Epidermal melanocyte (primary cell): ENCODE measurements around the gene CAMK1.

Source experiments
- DNase-seq: peaks from one replicate; pipeline ENCODE4 v3.0.0; 2011; ENCODE audit warnings: low spot score; ENCODE audit not compliant: insufficient read length

CAMK1 gene

GRCh38 chr3:9793161-9793781 lies 23.5 kb upstream of the CAMK1 start:
- DNase-seq, result no peak

GRCh38 chr3:9792405-9793160 lies 22.8 kb upstream of the CAMK1 start, which contains the start of the genes ARPC4 and TADA3:
Gene ARPC4, plus strand, starts transcription at chr3:9793082. Its CDS starts 40 bp downstream, at chr3:9793122.
Gene TADA3, minus strand, starts transcription at chr3:9792473. Its CDS starts 1,007 bp downstream, at chr3:9791466.
- DNase-seq, result peak; percentile 82

GRCh38 chr3:9791790-9792404 lies 22.1 kb upstream of the CAMK1 start:
- no peak for DNase-seq

- DNase-seq, result no peak
Observed at GRCh38 chr3:9791127-9791526, 21.4 kb upstream of the CAMK1 start.

- DNase-seq, result no peak
Observed at GRCh38 chr3:9787714-9788113, 18.0 kb upstream of the CAMK1 start.

- no peak for DNase-seq
Observed at GRCh38 chr3:9786825-9787669, 17.3 kb upstream of the CAMK1 start.

- no peak for DNase-seq
Observed at GRCh38 chr3:9786209-9786739, 16.5 kb upstream of the CAMK1 start.

- DNase-seq, result no peak
Observed at GRCh38 chr3:9785602-9786001, 15.9 kb upstream of the CAMK1 start.

GRCh38 chr3:9784965-9785364 lies 15.2 kb upstream of the CAMK1 start:
- no peak for DNase-seq

GRCh38 chr3:9783954-9784353 lies 14.2 kb upstream of the CAMK1 start:
- DNase-seq, result no peak

GRCh38 chr3:9782770-9783169 lies 13.0 kb upstream of the CAMK1 start:
- DNase-seq, result no peak

- DNase-seq, result no peak
Observed at GRCh38 chr3:9781978-9782603, 12.3 kb upstream of the CAMK1 start.

GRCh38 chr3:9781551-9781950 lies 11.8 kb upstream of the CAMK1 start:
- no peak for DNase-seq

GRCh38 chr3:9780910-9781309 lies 11.2 kb upstream of the CAMK1 start:
- DNase-seq, result no peak

- no peak for DNase-seq
Observed at GRCh38 chr3:9780458-9780812, 10.7 kb upstream of the CAMK1 start.

GRCh38 chr3:9779721-9780457 lies 10.1 kb upstream of the CAMK1 start:
- no peak for DNase-seq

GRCh38 chr3:9779075-9779593 lies 9.4 kb upstream of the CAMK1 start:
- no peak for DNase-seq

- no peak for DNase-seq
Observed at GRCh38 chr3:9778143-9779074, 8.7 kb upstream of the CAMK1 start.

- DNase-seq, result no peak
Observed at GRCh38 chr3:9777694-9778021, 7.9 kb upstream of the CAMK1 start.
